22Rv1 (cell line): ENCODE results near the gene ZNF687.

Source experiments
- CTCF ChIP-seq: fragments of 450-650 bp; IDR thresholded peaks from 2 replicates; pipeline ENCODE4 v1.5.1; 2017; ENCODE audit warnings: mild to moderate bottlenecking
- ZFX ChIP-seq: fragments of 450-650 bp; IDR thresholded peaks from 2 replicates; pipeline ENCODE4 v1.6.1; 2017; ENCODE audit warnings: antibody characterized with exemption, borderline replicate concordance

- no peak for TF ChIP-seq CTCF
- TF ChIP-seq ZFX = no peak
Measured at GRCh38 chr1:151243683-151244216, 38.3 kb upstream of the ZNF687 start.
